Breast epithelium (tissue), 4 donors: ENCODE results near the gene MAD1L1. TPM values are rescaled to one million over a fixed set of nuclear protein-coding genes. Genes with fewer than 3 reads are reported as not detected.

ENCODE experiments used
- DNase-seq, 2 donors: peaks; one replicate each; pipeline ENCODE4 v3.0.0-alpha.2; 2019; ENCODE audit warnings: low spot score in 2 of 2
- H3K27ac ChIP-seq, 2 donors: fragments of 200-600 bp; sonication (generic) in 1 of 2; one replicate each; pipeline ENCODE4 v1.5.1; 2016 to 2019; ENCODE audit warnings: mild to moderate bottlenecking in 1 of 2
- H3K27me3 ChIP-seq, 2 donors: fragments of 200-600 bp; sonication (generic) in 1 of 2; one replicate each; pipeline versions ENCODE4 v1.5.1 to v1.6.0; 2017 to 2019; ENCODE audit warnings: control low read depth in 1 of 2, mild to moderate bottlenecking in 1 of 2
- H3K36me3 ChIP-seq: fragments of 200-600 bp; one replicate; pipeline ENCODE4 v1.5.1; 2019
- H3K4me1 ChIP-seq, 2 donors: fragments of 200-600 bp; sonication (generic); one replicate each; pipeline ENCODE4 v1.5.1; 2016 to 2019; ENCODE audit warnings: control low read depth in 1 of 2
- H3K4me3 ChIP-seq, 3 donors: fragments of 200-600 bp; sonication (generic); 1 replicate in 2 of 3; 2 replicates in 1 of 3; pipeline ENCODE4 v1.5.1; 2016 to 2019; ENCODE audit warnings: mild to moderate bottlenecking in 3 of 3, moderate library complexity in 2 of 3
- H3K9me3 ChIP-seq, 2 donors: fragments of 200-600 bp; sonication (generic) in 1 of 2; one replicate each; pipeline ENCODE4 v1.5.1; 2016 to 2019; ENCODE audit warnings: control low read depth in 1 of 2
- POLR2A ChIP-seq: fragments of 450-650 bp; IDR thresholded peaks from one replicate; pipeline ENCODE4 v1.6.1; 2016; ENCODE audit warnings: antibody characterized with exemption, mild to moderate bottlenecking, moderate library complexity
- POLR2AphosphoS5 ChIP-seq, 3 donors: sonication (generic); formaldehyde crosslinking; IDR thresholded peaks; one replicate each; pipeline ENCODE4 v1.6.1; 2017; ENCODE audit warnings: antibody characterized with exemption in 3 of 3
- intact Hi-C: fragments of 100-400 bp; cut with DNase I; formaldehyde crosslinking; loops from one replicate; pipeline ENCODE4 v1.15.1; 2023; ENCODE audit warnings: low total_unique reads
- total RNA-seq, 3 donors: library from RNA; depleted of rRNA; stranded (reverse); fragments of >200 nt; gene quantifications; one replicate each; pipeline ENCODE4 v1.1.0, GENCODE V29; 2016
- TF ChIP-seq, protein P1 (sequence below), 3 donors: fragments of 450-650 bp; IDR thresholded peaks; one replicate each; pipeline ENCODE4 v1.5.1; 2016 to 2017; ENCODE audit warnings: antibody characterized with exemption in 3 of 3, mild to moderate bottlenecking in 3 of 3, moderate library complexity in 3 of 3

The MAD1L1 gene
- total RNA-seq, 3 donors from 2014 or later = 27.7 to 33.9 (median 28.8) TPM

DNA sequence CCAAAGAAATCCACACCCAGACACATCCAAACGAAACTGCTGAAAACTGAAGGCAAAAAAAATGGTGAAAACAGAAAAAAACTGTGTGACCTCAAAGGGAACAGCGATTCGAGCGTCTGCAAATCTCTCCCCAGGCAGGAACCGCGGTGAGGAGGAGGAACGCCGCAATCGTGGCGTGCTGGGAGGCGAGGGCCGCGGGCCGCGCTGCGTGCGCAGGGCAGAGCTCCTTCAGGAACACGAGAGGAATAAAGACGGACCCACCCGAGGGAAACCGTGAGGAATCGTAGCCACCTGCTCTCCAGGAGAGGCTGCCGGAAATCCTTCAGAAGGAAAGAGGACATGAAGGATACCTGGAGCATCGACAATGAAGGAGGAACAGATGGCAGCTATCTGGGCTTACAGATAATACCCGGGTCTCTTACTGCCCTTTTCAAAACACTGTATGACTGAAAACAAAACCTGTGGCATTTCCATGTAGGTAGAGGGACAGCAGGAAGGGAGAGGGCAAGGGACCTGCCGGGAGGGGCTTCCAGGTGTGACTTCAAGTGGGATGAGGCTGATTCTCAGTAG is 266.0 kb downstream of the MAD1L1 start:
- intact Hi-C loops = no loop called here
- TF ChIP-seq POLR2AphosphoS5 (IDR thresholded peaks at IDR 0.05) = no peak
- TF ChIP-seq, protein P1, sequence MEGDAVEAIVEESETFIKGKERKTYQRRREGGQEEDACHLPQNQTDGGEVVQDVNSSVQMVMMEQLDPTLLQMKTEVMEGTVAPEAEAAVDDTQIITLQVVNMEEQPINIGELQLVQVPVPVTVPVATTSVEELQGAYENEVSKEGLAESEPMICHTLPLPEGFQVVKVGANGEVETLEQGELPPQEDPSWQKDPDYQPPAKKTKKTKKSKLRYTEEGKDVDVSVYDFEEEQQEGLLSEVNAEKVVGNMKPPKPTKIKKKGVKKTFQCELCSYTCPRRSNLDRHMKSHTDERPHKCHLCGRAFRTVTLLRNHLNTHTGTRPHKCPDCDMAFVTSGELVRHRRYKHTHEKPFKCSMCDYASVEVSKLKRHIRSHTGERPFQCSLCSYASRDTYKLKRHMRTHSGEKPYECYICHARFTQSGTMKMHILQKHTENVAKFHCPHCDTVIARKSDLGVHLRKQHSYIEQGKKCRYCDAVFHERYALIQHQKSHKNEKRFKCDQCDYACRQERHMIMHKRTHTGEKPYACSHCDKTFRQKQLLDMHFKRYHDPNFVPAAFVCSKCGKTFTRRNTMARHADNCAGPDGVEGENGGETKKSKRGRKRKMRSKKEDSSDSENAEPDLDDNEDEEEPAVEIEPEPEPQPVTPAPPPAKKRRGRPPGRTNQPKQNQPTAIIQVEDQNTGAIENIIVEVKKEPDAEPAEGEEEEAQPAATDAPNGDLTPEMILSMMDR (IDR thresholded peaks at IDR 0.05) = no peak
- no peak for TF ChIP-seq POLR2A
- Histone ChIP-seq H3K27ac (no peak overlapping the region), H3K27me3 (no peaks in the 10 kb centered on the region), H3K4me3 (no peak overlapping the region), H3K4me1 (no peaks in the 10 kb centered on the region), H3K36me3 (no peaks in the 10 kb centered on the region), H3K9me3 (no peaks in the 10 kb centered on the region)
- no peak for DNase-seq

DNA sequence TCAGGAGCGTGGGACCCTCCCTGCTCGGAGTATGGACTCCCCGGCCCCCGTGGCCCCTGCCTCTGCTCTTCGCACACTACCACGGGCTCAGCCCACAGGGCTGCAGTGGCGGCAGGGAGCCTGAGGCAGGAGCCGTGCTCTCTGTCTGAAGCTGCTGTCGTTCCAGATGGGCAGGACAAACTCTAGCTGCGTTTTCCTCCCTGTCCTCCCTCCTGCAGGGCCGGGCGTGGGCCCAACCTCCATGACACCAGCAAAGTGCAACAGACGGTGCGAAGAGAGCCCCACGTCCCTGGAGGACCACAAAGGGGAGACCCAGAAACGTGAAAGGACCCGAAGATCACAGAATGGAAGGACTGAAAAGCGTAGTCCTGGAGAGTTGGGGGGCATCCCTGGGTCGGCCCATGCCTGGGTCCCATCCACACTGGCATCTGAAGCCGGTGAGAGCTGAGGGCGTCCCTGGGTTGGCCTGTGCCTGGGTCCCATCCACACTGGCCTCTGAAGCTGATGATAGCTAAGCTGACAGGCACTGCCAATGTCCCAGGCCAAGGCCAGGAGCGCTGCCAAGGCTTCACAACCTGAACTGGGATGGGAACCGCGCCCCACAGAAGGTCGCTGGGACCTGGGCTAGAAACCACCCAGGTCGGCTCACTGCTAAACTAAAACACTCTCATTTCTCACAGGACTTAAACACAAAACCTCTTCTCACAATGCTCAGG is 267.0 kb downstream of the MAD1L1 start:
- Histone ChIP-seq H3K27me3 (no peaks in the 10 kb centered on the region), H3K27ac (no peak overlapping the region), H3K4me1 (no peaks in the 10 kb centered on the region), H3K9me3 (no peaks in the 10 kb centered on the region), H3K4me3 (no peak overlapping the region), H3K36me3 (no peaks in the 10 kb centered on the region)
- no peak for DNase-seq
- TF ChIP-seq POLR2AphosphoS5 (IDR thresholded peaks at IDR 0.05) (no peak), POLR2A (no peak)
- TF ChIP-seq, protein P1 (IDR thresholded peaks at IDR 0.05) = no peak
- intact Hi-C loops = no loop called here

DNA sequence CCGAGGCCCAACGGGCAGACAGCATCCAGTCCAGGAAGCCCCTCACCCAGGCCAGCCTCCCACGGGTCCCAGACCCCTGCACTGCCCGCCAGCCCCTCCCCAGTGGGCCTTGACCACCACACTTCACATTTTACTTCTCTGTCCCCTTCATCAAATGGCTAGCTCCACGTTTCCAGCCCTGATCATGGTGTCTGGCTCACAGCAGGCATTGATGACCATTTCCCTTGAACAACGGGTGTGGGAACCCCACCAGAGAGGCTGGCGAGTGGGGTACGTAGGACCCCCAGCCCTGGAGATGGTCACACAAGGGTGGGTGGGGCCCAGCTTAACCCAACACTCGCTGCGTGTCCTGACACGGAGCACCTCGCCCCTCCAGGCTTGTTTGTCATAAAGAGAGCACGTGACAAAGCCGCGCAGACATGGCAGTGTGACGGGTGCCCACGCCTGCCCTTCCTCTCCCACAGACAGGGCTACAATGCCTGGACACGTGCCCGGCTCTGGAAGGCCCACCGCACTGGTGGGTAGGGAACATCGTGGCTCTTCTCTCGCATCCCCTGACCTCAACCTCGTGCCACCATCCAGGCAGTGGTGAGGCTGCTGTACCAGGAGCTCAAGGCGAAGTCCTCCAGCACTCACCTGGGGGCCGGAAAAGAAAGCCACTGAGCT is 267.7 kb downstream of the MAD1L1 start:
- H3K27ac ChIP-seq = no peak overlapping the region
- H3K36me3 ChIP-seq = no peaks in the 10 kb centered on the region
- TF ChIP-seq, protein P1 (IDR thresholded peaks at IDR 0.05) = no peak
- no peak for DNase-seq
- H3K4me3 ChIP-seq = no peak overlapping the region
- H3K9me3 ChIP-seq = no peaks in the 10 kb centered on the region
- intact Hi-C loops = no loop called here
- H3K27me3 ChIP-seq = no peaks in the 10 kb centered on the region
- no peaks in the 10 kb centered on the region for H3K4me1 ChIP-seq

DNA sequence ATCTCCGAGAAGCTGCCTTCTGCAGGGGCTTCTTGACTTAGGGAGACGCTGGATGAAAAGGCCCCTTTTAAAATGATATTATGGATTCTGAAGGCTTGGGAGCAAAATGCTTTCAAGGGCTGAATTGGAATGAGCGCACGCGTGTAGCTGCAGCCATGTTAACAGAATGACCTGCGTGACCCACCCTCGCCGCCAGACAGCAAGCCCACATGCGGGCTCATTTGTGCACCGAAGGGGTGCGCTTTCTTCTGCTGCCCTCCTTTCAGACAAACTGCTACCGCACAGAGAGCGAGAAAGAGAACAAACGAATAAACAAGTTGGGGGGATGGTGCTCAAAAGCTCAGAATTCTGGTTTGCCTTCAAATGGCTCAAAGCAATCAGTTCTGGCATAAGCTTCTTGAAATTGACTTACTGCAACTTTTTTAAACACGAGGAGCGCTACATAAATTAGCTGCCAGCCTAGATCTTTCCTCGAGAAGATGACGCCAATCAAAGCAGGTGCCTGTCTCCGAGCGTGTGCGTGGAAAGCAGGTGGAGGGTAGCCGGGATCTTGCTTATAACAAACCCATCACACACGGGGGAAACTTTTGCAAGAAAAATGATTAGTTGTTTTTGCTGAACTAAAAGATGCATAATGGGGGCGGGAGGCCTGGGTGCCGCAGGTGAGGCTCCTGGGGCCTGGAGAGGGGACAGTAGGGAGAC is 268.4 kb downstream of the MAD1L1 start:
- no peaks in the 10 kb centered on the region for H3K27me3 ChIP-seq
- no peaks in the 10 kb centered on the region for H3K9me3 ChIP-seq
- no peak overlapping the region for H3K4me3 ChIP-seq
- no peak for DNase-seq
- no peaks in the 10 kb centered on the region for H3K36me3 ChIP-seq
- no peak overlapping the region for H3K27ac ChIP-seq
- TF ChIP-seq POLR2AphosphoS5 (IDR thresholded peaks at IDR 0.05) = no peak
- TF ChIP-seq POLR2A = no peak
- TF ChIP-seq, protein P1 (IDR thresholded peaks at IDR 0.05) = no peak
- intact Hi-C loops = no loop called here
- H3K4me1 ChIP-seq = no peaks in the 10 kb centered on the region

DNA sequence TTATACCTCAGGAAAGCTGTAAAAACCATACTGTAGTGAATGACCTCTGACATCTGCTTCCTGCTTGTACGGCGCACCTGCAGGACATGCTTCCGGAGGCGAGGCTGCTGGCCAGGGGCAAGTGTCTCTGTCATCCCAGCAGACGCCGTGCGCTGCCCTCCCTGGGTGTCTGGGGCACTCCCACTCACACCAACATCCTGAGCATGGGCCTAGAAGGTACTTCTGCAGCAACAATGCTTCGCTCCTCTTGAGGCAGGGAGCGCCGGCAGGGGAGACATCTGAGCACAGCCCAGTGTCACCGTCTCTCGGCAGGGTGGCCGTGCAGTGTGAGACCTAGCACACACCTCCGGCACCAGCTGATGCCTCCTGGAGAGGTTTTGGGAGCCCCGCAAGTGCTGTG is 269.2 kb downstream of the MAD1L1 start:
- no peaks in the 10 kb centered on the region for H3K9me3 ChIP-seq
- H3K4me3 ChIP-seq = no peak overlapping the region
- DNase-seq = no peak
- intact Hi-C loops = no loop called here
- TF ChIP-seq POLR2A (no peak), POLR2AphosphoS5 (IDR thresholded peaks at IDR 0.05) (no peak)
- TF ChIP-seq, protein P1 (IDR thresholded peaks at IDR 0.05) = no peak
- no peaks in the 10 kb centered on the region for H3K36me3 ChIP-seq
- no peaks in the 10 kb centered on the region for H3K27me3 ChIP-seq
- H3K27ac ChIP-seq = no peak overlapping the region
- H3K4me1 ChIP-seq = no peaks in the 10 kb centered on the region
